GM18508 (cell line): Measurements from ENCODE around the gene DIRAS1.
"Not testable (repeated sequence)": the region's sequence is repeated elsewhere in the genome, so short reads cannot be mapped to it uniquely, and the experiment has no call there.

Source experiments
- ATAC-seq: cut with Tn5 transposase; IDR thresholded peaks from one replicate; pipeline ENCODE4 v1.9.1; 2021; ENCODE audit warnings: moderate number of reproducible peaks; ENCODE audit not compliant: insufficient read depth, unreplicated experiment

DIRAS1 gene

GRCh38 chr19:2714531-2715269 is 6.5 kb downstream of the DIRAS1 start:
- no peak for ATAC-seq

GRCh38 chr19:2714102-2714501 is 7.1 kb downstream of the DIRAS1 start:
- not testable (repeated sequence) for ATAC-seq

GRCh38 chr19:2713170-2713569 is 8.0 kb downstream of the DIRAS1 start:
- ATAC-seq: not testable (repeated sequence)

GRCh38 chr19:2711875-2712205 is 9.3 kb downstream of the DIRAS1 start:
- ATAC-seq: no peak

GRCh38 chr19:2711172-2711874 is 9.8 kb downstream of the DIRAS1 start:
- no peak for ATAC-seq

- ATAC-seq: no peak
Observed at GRCh38 chr19:2706251-2706650, 14.9 kb downstream of the DIRAS1 start.

- ATAC-seq: no peak
Observed at GRCh38 chr19:2703691-2704216, 17.4 kb downstream of the DIRAS1 start.

GRCh38 chr19:2703077-2703437 is 18.1 kb downstream of the DIRAS1 start:
- ATAC-seq: no peak

- ATAC-seq: no peak
Observed at GRCh38 chr19:2702170-2703076, 18.7 kb downstream of the DIRAS1 start, which contains the start of gene GNG7. Gene GNG7, minus strand, starts transcription at chr19:2702694. Its CDS starts 182,006 bp downstream, at chr19:2520688.

- no peak for ATAC-seq
Observed at GRCh38 chr19:2701361-2702169, 19.6 kb downstream of the DIRAS1 start.

- ATAC-seq: no peak
Observed at GRCh38 chr19:2700660-2701360, 20.4 kb downstream of the DIRAS1 start.

GRCh38 chr19:2699413-2700140 is 21.6 kb downstream of the DIRAS1 start:
- no peak for ATAC-seq

GRCh38 chr19:2694196-2694595 is 27.0 kb downstream of the DIRAS1 start:
- no peak for ATAC-seq

- no peak for ATAC-seq
Observed at GRCh38 chr19:2693492-2694160, 27.5 kb downstream of the DIRAS1 start.

GRCh38 chr19:2691951-2692350 is 29.2 kb downstream of the DIRAS1 start:
- no peak for ATAC-seq

GRCh38 chr19:2690856-2691255 is 30.3 kb downstream of the DIRAS1 start:
- ATAC-seq: no peak

- ATAC-seq: no peak
Observed at GRCh38 chr19:2686360-2686759, 34.8 kb downstream of the DIRAS1 start.

GRCh38 chr19:2685204-2685704 is 35.9 kb downstream of the DIRAS1 start:
- no peak for ATAC-seq
